Neuron (in vitro differentiated cells): ENCODE results near the gene GEMIN4.
"Not testable (repeated sequence)": the region's sequence is repeated elsewhere in the genome, so short reads cannot be mapped to it uniquely, and the experiment has no call there.

ENCODE experiments used
- H2AFZ ChIP-seq: one replicate; pipeline ENCODE4 v1.6.1; 2013; ENCODE audit warnings: low read depth, mild to moderate bottlenecking, inconsistent platforms, low read length, moderate library complexity
- H3K27me3 ChIP-seq: one replicate; pipeline ENCODE4 v1.6.1; 2013; ENCODE audit warnings: low read length; ENCODE audit not compliant: insufficient read depth
- H3K36me3 ChIP-seq: one replicate; pipeline ENCODE4 v1.6.1; 2013; ENCODE audit warnings: low read length; ENCODE audit not compliant: insufficient read depth
- H3K4me1 ChIP-seq: one replicate; pipeline ENCODE4 v1.6.1; 2013; ENCODE audit warnings: low read length; ENCODE audit not compliant: insufficient read depth
- H3K4me3 ChIP-seq: 2 replicates; pipeline ENCODE4 v1.5.1; 2013; ENCODE audit warnings: mild to moderate bottlenecking, low read length, moderate library complexity
- H3K9me3 ChIP-seq: one replicate; pipeline ENCODE4 v1.6.1; 2013; ENCODE audit warnings: low read length

GEMIN4 gene

GRCh38 chr17:760371-760770 is 8.3 kb upstream of the GEMIN4 start:
- H2AFZ ChIP-seq: no peak overlapping the region
- no peaks in the 10 kb centered on the region for H3K27me3 ChIP-seq
- H3K4me1 ChIP-seq: peaks cover 9% of the 10 kb centered on the region
- no peak overlapping the region for H3K4me3 ChIP-seq
- peaks cover 60% of the 10 kb centered on the region for H3K36me3 ChIP-seq
- H3K9me3 ChIP-seq: no peaks in the 10 kb centered on the region

- Histone ChIP-seq H3K36me3 (peaks cover 56% of the 10 kb centered on the region), H3K27me3 (no peaks in the 10 kb centered on the region), H2AFZ (no peak overlapping the region), H3K4me1 (peaks cover 9% of the 10 kb centered on the region), H3K9me3 (no peaks in the 10 kb centered on the region), H3K4me3 (no peak overlapping the region)
Observed at GRCh38 chr17:759964-760363, 7.9 kb upstream of the GEMIN4 start.

- not testable (repeated sequence) for H3K27me3 ChIP-seq, H3K9me3 ChIP-seq, H2AFZ ChIP-seq, H3K4me3 ChIP-seq
- H3K4me1 ChIP-seq: peaks cover 10% of the 10 kb centered on the region
- peaks cover 38% of the 10 kb centered on the region for H3K36me3 ChIP-seq
Observed at GRCh38 chr17:756010-756567, 4.0 kb upstream of the GEMIN4 start.

DNA sequence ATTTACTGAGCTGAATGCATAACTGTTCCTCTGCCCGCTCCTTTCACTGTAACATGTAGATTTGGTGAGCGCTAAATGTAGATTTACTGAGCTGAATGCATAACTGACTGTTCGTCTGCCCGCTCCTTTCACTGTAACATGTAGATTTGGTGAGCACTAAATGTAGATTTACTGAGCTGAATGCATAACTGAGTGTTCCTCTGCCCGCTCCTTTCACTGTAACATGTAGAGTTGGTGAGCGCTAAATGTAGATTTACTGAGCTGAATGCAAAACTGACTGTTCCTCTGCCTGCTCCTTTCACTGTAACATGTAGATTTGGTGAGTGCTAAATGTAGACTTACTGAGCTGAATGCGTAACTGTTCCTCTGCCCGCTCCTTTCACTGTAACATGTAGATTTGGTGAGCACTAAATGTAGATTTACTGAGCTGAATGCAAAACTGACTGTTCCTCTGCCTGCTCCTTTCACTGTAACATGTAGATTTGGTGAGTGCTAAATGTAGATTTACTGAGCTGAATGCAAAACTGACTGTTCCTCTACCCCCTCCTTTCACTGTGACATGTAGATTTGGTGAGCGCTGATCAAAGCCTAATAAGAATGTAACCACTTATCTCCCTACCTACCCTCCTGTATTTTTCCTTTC is 3.4 kb upstream of the GEMIN4 start:
- not testable (repeated sequence) for H2AFZ ChIP-seq, H3K27me3 ChIP-seq, H3K9me3 ChIP-seq, H3K4me3 ChIP-seq
- peaks cover 32% of the 10 kb centered on the region for H3K36me3 ChIP-seq
- peaks cover 11% of the 10 kb centered on the region for H3K4me1 ChIP-seq

DNA sequence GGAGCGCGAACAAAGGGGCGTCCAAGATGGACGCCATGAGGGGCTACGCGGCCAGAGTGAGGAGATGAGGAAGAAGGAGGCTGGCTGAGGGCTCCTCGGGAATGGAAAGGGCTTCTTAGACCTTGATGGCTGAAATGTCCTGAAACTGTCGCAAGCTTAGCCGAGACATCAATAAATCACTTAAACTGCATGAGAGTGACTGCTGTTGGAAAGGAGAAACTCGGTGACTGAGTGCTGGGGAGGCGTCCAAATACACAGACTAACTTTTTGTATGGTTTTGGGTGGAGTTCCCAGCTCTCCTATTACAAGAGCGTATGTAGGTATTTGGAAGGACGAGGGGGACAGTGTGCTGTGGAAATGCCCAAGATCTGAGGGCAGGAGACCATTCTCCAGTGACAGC is 1.4 kb upstream of the GEMIN4 start:
- Histone ChIP-seq H3K27me3 (no peaks in the 10 kb centered on the region), H3K36me3 (peaks cover 14% of the 10 kb centered on the region), H3K4me1 (peaks cover 11% of the 10 kb centered on the region), H3K4me3 (no peak overlapping the region), H2AFZ (no peak overlapping the region), H3K9me3 (peaks cover 8% of the 10 kb centered on the region)

DNA sequence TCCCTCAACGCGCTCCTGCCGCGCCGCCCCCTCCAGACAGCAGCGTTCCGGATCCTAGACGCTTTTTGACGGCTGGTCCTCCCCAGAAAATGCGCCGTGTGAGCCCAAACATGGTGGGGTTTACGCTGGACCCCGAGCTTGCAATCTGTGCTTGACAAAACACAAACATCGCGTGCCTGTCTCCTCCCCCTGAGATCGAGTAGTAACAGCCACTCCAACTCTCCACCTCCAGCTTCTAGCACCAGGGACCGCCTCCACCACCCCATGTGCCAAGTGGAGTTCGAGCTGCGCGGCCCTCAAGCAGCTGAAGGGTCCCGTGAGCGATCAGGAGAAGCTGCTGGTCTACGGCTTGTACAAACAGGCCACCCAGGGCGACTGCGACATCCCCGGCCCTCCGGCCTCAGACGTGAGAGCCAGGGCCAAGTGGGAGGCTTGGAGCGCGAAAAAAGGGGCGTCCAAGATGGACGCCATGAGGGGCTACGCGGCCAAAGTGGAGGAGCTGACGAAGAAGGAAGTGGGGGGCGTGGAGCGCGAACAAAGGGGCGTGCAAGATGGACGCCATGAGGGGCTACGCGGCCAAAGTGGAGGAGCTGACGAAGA is 656 bp upstream of the GEMIN4 start:
- Histone ChIP-seq H3K27me3 (no peaks in the 10 kb centered on the region), H3K36me3 (peaks cover 15% of the 10 kb centered on the region), H3K4me3 (peak overlapping the region; percentile 20), H2AFZ (peak overlapping the region; percentile 39), H3K4me1 (peaks cover 11% of the 10 kb centered on the region), H3K9me3 (peaks cover 8% of the 10 kb centered on the region)

DNA sequence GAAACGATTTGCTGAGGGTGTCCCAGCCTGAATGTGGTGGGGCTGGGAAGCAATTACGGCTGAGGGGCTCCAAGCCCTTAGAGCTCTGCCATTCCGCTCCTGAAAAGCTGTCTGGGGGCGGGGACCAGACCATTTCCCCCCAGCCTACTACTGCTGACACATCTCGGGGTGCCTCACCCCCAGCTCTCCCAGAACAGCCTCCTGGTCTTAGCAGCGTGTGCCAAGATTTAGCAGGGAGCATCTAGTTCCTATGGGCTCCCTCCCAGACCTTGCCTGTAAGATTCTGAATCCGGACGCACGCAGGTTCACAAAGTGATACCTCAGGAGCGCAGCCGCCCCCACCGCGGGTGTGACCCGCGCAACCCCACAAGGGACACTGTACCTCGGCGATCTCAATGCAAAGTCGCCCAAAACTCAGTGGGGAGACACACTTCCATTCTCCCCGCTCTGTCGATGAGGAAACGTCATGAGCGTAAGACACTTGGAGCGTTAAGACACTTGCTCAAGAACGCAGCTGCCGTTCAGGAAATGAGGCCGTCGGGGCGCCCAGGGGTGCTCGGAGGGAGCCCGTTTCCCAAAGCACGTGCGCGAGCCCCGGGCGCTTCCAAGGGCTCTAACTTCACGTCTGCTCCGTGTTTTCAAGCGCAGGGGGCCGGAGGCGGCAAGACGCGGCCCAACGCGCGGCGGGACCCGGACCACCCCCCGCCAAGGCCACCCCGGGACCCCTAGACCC is 629 bp downstream of the GEMIN4 start:
- Histone ChIP-seq H3K27me3 (no peaks in the 10 kb centered on the region), H2AFZ (peak overlapping the region; percentile 29), H3K4me3 (peak overlapping the region; percentile 64), H3K9me3 (peaks cover 14% of the 10 kb centered on the region), H3K4me1 (peaks cover 10% of the 10 kb centered on the region), H3K36me3 (peaks cover 19% of the 10 kb centered on the region)

GRCh38 chr17:750431-751037 is 1.5 kb downstream of the GEMIN4 start:
- H3K36me3 ChIP-seq: peaks cover 28% of the 10 kb centered on the region
- no peak overlapping the region for H2AFZ ChIP-seq
- H3K4me3 ChIP-seq: peak overlapping the region; percentile 64
- peaks cover 3% of the 10 kb centered on the region for H3K4me1 ChIP-seq
- H3K27me3 ChIP-seq: no peaks in the 10 kb centered on the region
- peaks cover 14% of the 10 kb centered on the region for H3K9me3 ChIP-seq

DNA sequence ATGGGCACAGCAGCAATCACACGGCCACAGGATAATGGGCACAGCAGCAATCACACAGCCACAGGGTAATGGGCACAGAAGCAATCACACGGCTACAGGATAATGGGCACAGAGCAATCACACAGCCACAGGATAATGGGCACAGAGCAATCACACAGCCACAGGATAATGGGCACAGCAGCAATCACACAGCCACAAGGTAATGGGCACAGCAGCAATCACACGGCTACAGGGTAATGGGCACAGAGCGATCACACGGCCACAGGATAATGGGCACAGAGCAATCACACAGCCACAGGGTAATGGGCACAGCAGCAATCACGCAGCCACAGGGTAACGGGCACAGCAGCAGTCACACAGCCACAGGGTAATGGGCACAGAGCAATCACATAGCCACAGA is 2.7 kb downstream of the GEMIN4 start:
- H3K9me3 ChIP-seq: peaks cover 14% of the 10 kb centered on the region
- peaks cover 38% of the 10 kb centered on the region for H3K36me3 ChIP-seq
- H3K4me1 ChIP-seq, H2AFZ ChIP-seq, H3K27me3 ChIP-seq, H3K4me3 ChIP-seq: not testable (repeated sequence)

DNA sequence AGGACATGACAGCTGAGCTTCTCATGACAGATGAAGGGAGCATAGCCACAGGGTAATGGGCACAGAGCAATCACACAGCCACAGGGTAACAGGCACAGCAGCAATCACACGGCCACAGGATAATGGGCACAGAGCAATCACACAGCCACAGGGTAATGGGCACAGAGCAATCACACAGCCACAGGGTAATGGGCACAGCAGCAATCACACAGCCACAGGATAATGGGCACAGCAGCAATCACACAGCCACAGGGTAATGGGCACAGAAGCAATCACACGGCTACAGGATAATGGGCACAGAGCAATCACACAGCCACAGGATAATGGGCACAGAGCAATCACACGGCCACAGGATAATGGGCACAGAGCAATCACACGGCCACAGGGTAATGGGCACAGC is 3.5 kb downstream of the GEMIN4 start:
- H3K4me1 ChIP-seq, H2AFZ ChIP-seq, H3K27me3 ChIP-seq, H3K4me3 ChIP-seq: not testable (repeated sequence)
- Histone ChIP-seq H3K9me3 (peaks cover 14% of the 10 kb centered on the region), H3K36me3 (peaks cover 46% of the 10 kb centered on the region)

GRCh38 chr17:746783-747629 is 5.1 kb downstream of the GEMIN4 start:
- Histone ChIP-seq H3K4me1 (peaks cover 3% of the 10 kb centered on the region), H3K27me3 (no peaks in the 10 kb centered on the region), H3K9me3 (peaks cover 14% of the 10 kb centered on the region), H3K4me3 (no peak overlapping the region), H2AFZ (no peak overlapping the region), H3K36me3 (peaks cover 62% of the 10 kb centered on the region)

DNA sequence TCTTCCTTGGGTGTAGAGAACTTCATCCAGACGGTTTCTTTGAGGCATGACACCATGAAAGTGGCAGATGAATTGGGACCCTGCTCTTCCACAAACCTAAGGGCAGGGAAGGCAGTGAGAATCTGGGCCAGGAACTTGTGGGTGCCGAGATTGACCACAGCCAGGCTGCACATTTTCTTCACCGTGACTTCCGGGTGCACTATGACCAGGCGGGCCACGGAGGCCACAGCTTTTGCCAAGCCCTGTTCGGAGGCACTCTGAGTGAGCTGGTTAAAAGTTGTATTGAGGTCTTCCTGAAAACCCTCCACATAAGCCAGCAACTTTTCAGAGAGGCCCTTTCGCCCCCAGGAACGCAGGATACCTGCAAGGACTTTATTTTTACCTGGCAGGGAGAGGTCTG is 5.9 kb downstream of the GEMIN4 start:
- H2AFZ ChIP-seq: no peak overlapping the region
- H3K27me3 ChIP-seq: no peaks in the 10 kb centered on the region
- no peak overlapping the region for H3K4me3 ChIP-seq
- peaks cover 70% of the 10 kb centered on the region for H3K36me3 ChIP-seq
- H3K9me3 ChIP-seq: peaks cover 14% of the 10 kb centered on the region
- H3K4me1 ChIP-seq: peaks cover 2% of the 10 kb centered on the region
